ENCODE results near the gene REL.

REL gene

GRCh38 chr2:60959501-60959900 is 78.1 kb downstream of the REL start:
- ATAC-seq: no peak
- TF ChIP-seq TSHZ2 (CRISPR knock-in tag; IDR thresholded peaks at IDR 0.05) (no peak), OSR1 (CRISPR knock-in tag; IDR thresholded peaks at IDR 0.05) (no peak), ZNF70 (CRISPR knock-in tag; IDR thresholded peaks at IDR 0.05) (no peak), ZFP3 (CRISPR knock-in tag; IDR thresholded peaks at IDR 0.05) (no peak), TOX (CRISPR knock-in tag; IDR thresholded peaks at IDR 0.05; ENCODE audit: borderline replicate concordance) (no peak), BACH2 (CRISPR knock-in tag; IDR thresholded peaks at IDR 0.05; ENCODE audit: borderline replicate concordance) (no peak), ZNF565 (CRISPR knock-in tag; conservative IDR thresholded peaks at IDR 0.05; ENCODE audit: low read depth) (no peak), GLIS3 (CRISPR knock-in tag; IDR thresholded peaks at IDR 0.05) (no peak), RARB (CRISPR knock-in tag; IDR thresholded peaks at IDR 0.05) (no peak), PATZ1 (CRISPR knock-in tag; IDR thresholded peaks at IDR 0.05; ENCODE audit: borderline replicate concordance) (no peak), ARNTL (CRISPR knock-in tag; IDR thresholded peaks at IDR 0.05; ENCODE audit: borderline replicate concordance, low read depth) (no peak), ISL1 (CRISPR knock-in tag; IDR thresholded peaks at IDR 0.05) (no peak)
- TF ChIP-seq, protein P1, sequence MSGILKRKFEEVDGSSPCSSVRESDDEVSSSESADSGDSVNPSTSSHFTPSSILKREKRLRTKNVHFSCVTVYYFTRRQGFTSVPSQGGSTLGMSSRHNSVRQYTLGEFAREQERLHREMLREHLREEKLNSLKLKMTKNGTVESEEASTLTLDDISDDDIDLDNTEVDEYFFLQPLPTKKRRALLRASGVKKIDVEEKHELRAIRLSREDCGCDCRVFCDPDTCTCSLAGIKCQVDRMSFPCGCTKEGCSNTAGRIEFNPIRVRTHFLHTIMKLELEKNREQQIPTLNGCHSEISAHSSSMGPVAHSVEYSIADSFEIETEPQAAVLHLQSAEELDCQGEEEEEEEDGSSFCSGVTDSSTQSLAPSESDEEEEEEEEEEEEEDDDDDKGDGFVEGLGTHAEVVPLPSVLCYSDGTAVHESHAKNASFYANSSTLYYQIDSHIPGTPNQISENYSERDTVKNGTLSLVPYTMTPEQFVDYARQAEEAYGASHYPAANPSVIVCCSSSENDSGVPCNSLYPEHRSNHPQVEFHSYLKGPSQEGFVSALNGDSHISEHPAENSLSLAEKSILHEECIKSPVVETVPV (CRISPR knock-in tag; IDR thresholded peaks at IDR 0.05): no peak

DNA sequence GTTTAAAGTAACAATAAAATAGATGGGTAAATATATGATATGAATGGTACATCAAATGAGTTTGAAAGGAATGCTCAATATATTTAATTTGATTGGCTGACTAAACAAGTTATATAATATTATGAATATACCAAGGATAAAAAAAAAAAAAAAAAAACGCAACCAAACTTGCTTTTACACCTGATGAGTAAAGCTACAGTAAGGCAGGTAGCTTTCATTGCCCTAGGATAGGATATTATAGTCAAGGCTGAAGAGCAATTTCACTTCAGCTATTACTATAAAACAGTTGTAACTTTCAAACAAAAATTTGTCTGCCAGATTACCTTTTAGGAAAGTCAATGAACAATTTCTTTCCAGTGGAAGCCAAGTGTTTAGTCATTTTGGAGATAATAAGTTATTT is 79.3 kb downstream of the REL start:
- ATAC-seq: no peak

DNA sequence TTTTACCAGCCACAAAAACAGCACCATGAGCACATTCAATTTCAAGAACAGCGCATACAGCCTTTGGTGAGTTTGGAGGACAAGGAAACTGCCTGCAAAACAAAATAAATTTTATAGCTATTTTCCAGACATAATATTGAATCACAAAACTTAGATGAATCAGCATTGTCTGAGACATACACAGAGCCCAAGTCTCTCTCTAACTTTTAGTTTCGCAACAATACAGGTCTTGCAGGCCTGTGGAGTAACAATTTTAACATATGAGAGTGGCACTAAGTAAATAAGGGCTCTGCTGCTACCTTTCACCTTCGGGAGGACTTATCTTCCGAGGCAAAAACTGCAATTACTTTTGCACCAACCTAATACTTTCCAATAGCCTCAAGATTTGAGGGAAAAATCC is 80.1 kb downstream of the REL start:
- no peak for ATAC-seq

More for the DNA sequence above, 79.3 kb downstream of the REL start:
- TF ChIP-seq PATZ1 (CRISPR knock-in tag; IDR thresholded peaks at IDR 0.05; ENCODE audit: borderline replicate concordance): no peak
- TF ChIP-seq GLIS3 (CRISPR knock-in tag; IDR thresholded peaks at IDR 0.05): no peak
- TF ChIP-seq CREB5 (CRISPR knock-in tag; IDR thresholded peaks at IDR 0.05; ENCODE audit: low read depth): no peak

More for the DNA sequence above, 80.1 kb downstream of the REL start:
- TF ChIP-seq TCF4 (CRISPR knock-in tag; IDR thresholded peaks at IDR 0.05; ENCODE audit: borderline replicate concordance): no peak
- TF ChIP-seq ZFP3 (CRISPR knock-in tag; IDR thresholded peaks at IDR 0.05): no peak
- TF ChIP-seq CREB5 (CRISPR knock-in tag; IDR thresholded peaks at IDR 0.05; ENCODE audit: low read depth): no peak
- no peak for TF ChIP-seq ZNF70 (CRISPR knock-in tag; IDR thresholded peaks at IDR 0.05)

Measured in SK-N-SH treated with all-trans-retinoic acid at 6 μM for 48 hours (cell line).